ENCODE measurements around the gene CAV1. TPM values are rescaled to one million over a fixed set of nuclear protein-coding genes. Genes with fewer than 3 reads are reported as not detected.

The CAV1 gene
- total RNA-seq, 4 donors from 2014 or later: 52.2 to 73.8 (median 62.2) TPM

DNA sequence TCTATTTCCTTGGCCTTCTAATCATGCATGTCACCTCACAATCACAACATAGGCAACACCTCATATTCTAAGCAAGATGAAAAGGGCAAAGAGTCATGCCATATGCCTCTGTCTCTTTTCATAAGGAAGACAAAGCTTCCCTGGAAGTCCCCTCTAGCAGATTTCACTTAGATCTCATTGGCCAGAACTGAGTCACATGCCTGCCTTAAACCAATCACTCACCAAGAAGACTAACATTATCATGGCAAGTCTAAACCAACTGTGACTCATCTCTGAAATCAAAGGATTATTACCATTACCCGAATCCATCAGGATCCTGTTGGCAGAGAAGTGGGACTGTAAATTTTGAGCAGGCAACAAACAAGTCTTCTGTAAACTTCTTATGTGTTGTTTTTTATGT is 27.8 kb downstream of the CAV1 start:
- 59% methylated on average over 1 of the region's 1 CpG; no CpG with 5 or more reads in 1 of the 2 donors for WGBS, 2 donors (ENCODE audit: low coverage in 1 of 2)
- Histone ChIP-seq H3K4me3 (no peak overlapping the region), H3K27ac (peak overlapping the region in 3 of 4 donors; percentile 10 to 63 (median 21)), H3K4me1 (no peaks in the 10 kb centered on the region), H3K27me3 (no peaks in the 10 kb centered on the region), H3K36me3 (no peaks in the 10 kb centered on the region), H3K9me3 (no peaks in the 10 kb centered on the region)
- in situ Hi-C loops (cut with MboI; ENCODE audit: low pct_ligation_motif_present in 1 of 4, low pct_unique_long_range_greater_than_20kb in 1 of 4, low sequenced_read_pairs in 3 of 4): no loop called here
- intact Hi-C loops (cut with DNase I; ENCODE audit: low total_unique reads): no loop called here
- no peak for DNase-seq
- TF ChIP-seq, protein P1, sequence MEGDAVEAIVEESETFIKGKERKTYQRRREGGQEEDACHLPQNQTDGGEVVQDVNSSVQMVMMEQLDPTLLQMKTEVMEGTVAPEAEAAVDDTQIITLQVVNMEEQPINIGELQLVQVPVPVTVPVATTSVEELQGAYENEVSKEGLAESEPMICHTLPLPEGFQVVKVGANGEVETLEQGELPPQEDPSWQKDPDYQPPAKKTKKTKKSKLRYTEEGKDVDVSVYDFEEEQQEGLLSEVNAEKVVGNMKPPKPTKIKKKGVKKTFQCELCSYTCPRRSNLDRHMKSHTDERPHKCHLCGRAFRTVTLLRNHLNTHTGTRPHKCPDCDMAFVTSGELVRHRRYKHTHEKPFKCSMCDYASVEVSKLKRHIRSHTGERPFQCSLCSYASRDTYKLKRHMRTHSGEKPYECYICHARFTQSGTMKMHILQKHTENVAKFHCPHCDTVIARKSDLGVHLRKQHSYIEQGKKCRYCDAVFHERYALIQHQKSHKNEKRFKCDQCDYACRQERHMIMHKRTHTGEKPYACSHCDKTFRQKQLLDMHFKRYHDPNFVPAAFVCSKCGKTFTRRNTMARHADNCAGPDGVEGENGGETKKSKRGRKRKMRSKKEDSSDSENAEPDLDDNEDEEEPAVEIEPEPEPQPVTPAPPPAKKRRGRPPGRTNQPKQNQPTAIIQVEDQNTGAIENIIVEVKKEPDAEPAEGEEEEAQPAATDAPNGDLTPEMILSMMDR (IDR thresholded peaks at IDR 0.05): no peak
- TF ChIP-seq POLR2A (IDR thresholded peaks at IDR 0.05): no peak
- TF ChIP-seq EP300 (IDR thresholded peaks at IDR 0.05; ENCODE audit: low read depth): no peak
- no peak for TF ChIP-seq POLR2AphosphoS5 (IDR thresholded peaks at IDR 0.05)

DNA sequence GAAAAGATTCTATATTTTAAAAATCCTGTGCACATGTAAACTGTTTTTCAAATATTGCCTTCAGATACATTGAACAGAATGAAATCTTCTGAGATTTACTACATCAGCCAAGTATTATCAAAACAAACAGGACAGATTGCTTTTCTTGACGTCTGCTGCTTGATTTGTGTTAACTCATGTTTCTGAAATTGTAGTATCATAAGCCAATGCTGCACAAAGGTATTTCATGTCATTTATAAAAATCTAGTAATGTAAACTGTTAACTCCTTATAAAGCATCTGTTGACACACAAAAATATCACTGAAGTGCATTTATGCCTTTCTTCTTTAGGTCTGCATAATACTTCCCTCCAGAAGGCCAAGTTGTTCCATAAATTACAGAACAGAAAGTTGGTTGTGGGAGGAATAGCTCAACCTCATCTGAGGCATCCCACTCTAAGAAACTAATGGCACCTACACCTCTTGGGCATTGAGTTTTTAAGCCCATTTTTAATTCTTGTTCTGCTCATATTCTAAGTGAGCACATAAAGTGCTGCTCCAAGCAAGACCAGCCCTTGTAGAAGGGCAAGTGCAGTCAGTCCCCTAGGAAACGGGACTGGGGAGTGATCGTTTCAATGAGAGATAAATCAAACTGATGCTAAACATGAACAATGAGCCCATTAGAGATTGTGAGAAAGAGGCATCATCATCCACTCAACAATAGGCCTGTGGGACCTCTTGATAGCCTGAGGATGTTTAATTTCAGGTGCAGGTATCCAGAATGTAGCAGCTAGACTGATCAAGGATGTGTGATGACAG is 28.5 kb downstream of the CAV1 start:
- no peak for TF ChIP-seq POLR2AphosphoS5 (IDR thresholded peaks at IDR 0.05)
- TF ChIP-seq, protein P1 (IDR thresholded peaks at IDR 0.05): no peak
- no peak for TF ChIP-seq EP300 (IDR thresholded peaks at IDR 0.05; ENCODE audit: low read depth)
- no peak for TF ChIP-seq POLR2A (IDR thresholded peaks at IDR 0.05)
- intact Hi-C loops (cut with DNase I; ENCODE audit: low total_unique reads) (no loop called here), in situ Hi-C loops (cut with MboI; ENCODE audit: low pct_ligation_motif_present in 1 of 4, low pct_unique_long_range_greater_than_20kb in 1 of 4, low sequenced_read_pairs in 3 of 4) (no loop called here)
- DNase-seq: no peak
- no peaks in the 10 kb centered on the region for H3K27me3 ChIP-seq
- no peak overlapping the region for H3K4me3 ChIP-seq
- no peaks in the 10 kb centered on the region for H3K9me3 ChIP-seq
- H3K36me3 ChIP-seq: no peaks in the 10 kb centered on the region
- H3K4me1 ChIP-seq: no peaks in the 10 kb centered on the region
- WGBS, 2 donors (ENCODE audit: low coverage in 1 of 2): 56 to 66% methylated on average over 3 of the region's 3 CpGs
- H3K27ac ChIP-seq: peak overlapping the region in 3 of 4 donors; percentile 34 to 63 (median 50)

DNA sequence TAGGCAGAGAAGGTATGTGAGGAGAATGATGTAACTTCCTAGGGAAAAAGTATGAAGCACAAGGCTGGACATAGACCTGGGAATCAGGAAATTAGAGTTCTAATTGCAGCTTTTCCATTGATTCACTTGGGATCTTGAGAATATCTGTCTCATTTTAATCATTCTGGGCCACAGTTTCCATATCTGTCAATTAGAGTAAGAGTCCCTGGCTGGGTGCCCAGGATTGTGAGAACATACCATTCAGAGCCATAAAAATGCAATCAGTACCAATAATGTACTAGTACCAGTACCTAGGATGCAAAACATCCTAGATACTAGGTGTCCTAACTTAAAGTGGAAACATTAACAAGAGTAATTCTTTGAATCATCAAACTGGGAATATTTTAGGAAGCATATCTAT is 29.6 kb downstream of the CAV1 start:
- Histone ChIP-seq H3K4me3 (no peak overlapping the region), H3K27me3 (no peaks in the 10 kb centered on the region), H3K36me3 (no peaks in the 10 kb centered on the region), H3K4me1 (peaks cover 0 to 4% (median 0%) of the 10 kb centered on the region in 4 donors), H3K9me3 (no peaks in the 10 kb centered on the region), H3K27ac (peak overlapping the region; percentile 1 to 63 (median 42))
- TF ChIP-seq, protein P1 (IDR thresholded peaks at IDR 0.05): no peak
- TF ChIP-seq POLR2AphosphoS5 (IDR thresholded peaks at IDR 0.05): no peak
- no peak for TF ChIP-seq EP300 (IDR thresholded peaks at IDR 0.05; ENCODE audit: low read depth)
- TF ChIP-seq POLR2A (IDR thresholded peaks at IDR 0.05): no peak
- in situ Hi-C loops (cut with MboI; ENCODE audit: low pct_ligation_motif_present in 1 of 4, low pct_unique_long_range_greater_than_20kb in 1 of 4, low sequenced_read_pairs in 3 of 4): no loop called here
- intact Hi-C loops (cut with DNase I; ENCODE audit: low total_unique reads): no loop called here
- DNase-seq: no peak

DNA sequence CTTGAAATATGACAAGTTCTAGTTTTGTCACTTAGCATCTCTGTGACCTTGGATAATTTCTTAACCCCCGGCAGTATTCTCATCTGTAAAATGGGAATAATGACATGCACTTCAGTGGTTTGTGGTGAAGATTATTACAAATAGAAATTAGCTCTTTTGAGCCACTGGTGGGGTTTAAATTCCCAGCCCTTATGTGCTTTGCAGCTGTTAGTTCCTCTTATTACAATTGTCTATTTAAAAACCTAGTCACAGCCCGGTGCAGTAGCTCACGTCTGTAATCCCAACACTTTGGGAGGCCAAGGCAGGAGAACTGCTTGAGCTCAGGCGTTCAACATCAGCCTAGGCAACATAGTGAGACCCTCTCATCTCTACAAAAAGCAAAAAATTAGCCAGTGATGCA is 30.1 kb downstream of the CAV1 start:
- H3K4me1 ChIP-seq: peaks cover 0 to 6% (median 0%) of the 10 kb centered on the region in 4 donors
- H3K27me3 ChIP-seq: no peaks in the 10 kb centered on the region
- TF ChIP-seq POLR2AphosphoS5 (IDR thresholded peaks at IDR 0.05): no peak
- no peak for TF ChIP-seq EP300 (IDR thresholded peaks at IDR 0.05; ENCODE audit: low read depth)
- TF ChIP-seq, protein P1 (IDR thresholded peaks at IDR 0.05): no peak
- TF ChIP-seq POLR2A (IDR thresholded peaks at IDR 0.05): no peak
- WGBS, 2 donors (ENCODE audit: low coverage in 1 of 2): 53 to 65% methylated on average over 3 to 4 of the region's 4 CpGs
- intact Hi-C loops (cut with DNase I; ENCODE audit: low total_unique reads): no loop called here
- peak overlapping the region; percentile 1 to 63 (median 42) for H3K27ac ChIP-seq
- in situ Hi-C loops (cut with MboI; ENCODE audit: low pct_ligation_motif_present in 1 of 4, low pct_unique_long_range_greater_than_20kb in 1 of 4, low sequenced_read_pairs in 3 of 4): no loop called here
- H3K4me3 ChIP-seq: no peak overlapping the region
- no peaks in the 10 kb centered on the region for H3K9me3 ChIP-seq
- no peaks in the 10 kb centered on the region for H3K36me3 ChIP-seq
- no peak for DNase-seq
